RWPE1 (cell line): ENCODE measurements around the gene MS4A1.
A peak's percentile ranks its signal among the peaks of the same experiment; 100 is the strongest.

ENCODE experiments used
- CTCF ChIA-PET: fragments of 350-600 bp; sonication (Branson Sonifier 250); formaldehyde crosslinking; extraction: SDS; loops from one replicate; lab custom pipeline; 2021; lab: Yijun Ruan, JAX
- POLR2A ChIA-PET: fragments of 400-600 bp; formaldehyde crosslinking; extraction: SDS; loops from one replicate; lab custom pipeline; 2020; ENCODE audit warnings: antibody characterized with exemption; ENCODE audit not compliant: low non-redundant PET; lab: Yijun Ruan, JAX
- DNase-seq: peaks from one replicate; pipeline ENCODE4 v3.0.0; 2012; ENCODE audit warnings: low spot score
- H3K27ac ChIP-seq: fragments of 450-650 bp; 2 replicates; pipeline ENCODE4 v1.5.1; 2017
- CTCF ChIP-seq: fragments of 450-650 bp; conservative IDR thresholded peaks from 2 replicates; pipeline ENCODE4 v1.5.1; 2017; ENCODE audit warnings: low read depth, mild to moderate bottlenecking

MS4A1 gene

GRCh38 chr11:60468829-60469228 lies 13.2 kb downstream of the MS4A1 start:
- no peak for TF ChIP-seq CTCF
- no peak overlapping the region for H3K27ac ChIP-seq
- DNase-seq: no peak
- ChIA-PET POLR2A (no interaction called here), CTCF (no interaction called here)

- ChIA-PET CTCF (no interaction called here), POLR2A (no interaction called here)
- no peak overlapping the region for H3K27ac ChIP-seq
- no peak for TF ChIP-seq CTCF
- DNase-seq: no peak
Measured at GRCh38 chr11:60469723-60470122, 14.1 kb downstream of the MS4A1 start.

- ChIA-PET CTCF (no interaction called here), POLR2A (no interaction called here)
- no peak for DNase-seq
- H3K27ac ChIP-seq: no peak overlapping the region
- TF ChIP-seq CTCF: no peak
Measured at GRCh38 chr11:60477035-60477445, 21.4 kb downstream of the MS4A1 start.

- DNase-seq: no peak
- ChIA-PET POLR2A (no interaction called here), CTCF (no interaction called here)
- no peak overlapping the region for H3K27ac ChIP-seq
- TF ChIP-seq CTCF: no peak
Measured at GRCh38 chr11:60482361-60482760, 26.7 kb downstream of the MS4A1 start.

GRCh38 chr11:60485987-60486386 lies 30.3 kb downstream of the MS4A1 start:
- no peak overlapping the region for H3K27ac ChIP-seq
- TF ChIP-seq CTCF: no peak
- CTCF ChIA-PET: no interaction called here

GRCh38 chr11:60492488-60493009 lies 36.9 kb downstream of the MS4A1 start, which contains the start of gene MS4A12:
Gene MS4A12 (plus strand): TSS chr11:60492778. CDS start chr11:60497319, 4,541 bp downstream.
- no peak within 1 kb of the TSS for H3K27ac ChIP-seq
- no peak for DNase-seq
- POLR2A ChIA-PET: no interaction called here
- CTCF ChIA-PET: interaction anchor here (0.7 kb wide), 1 partner anchor 49 kb away, joined by 3 read pairs; no protein-coding TSS in a partner anchor
- TF ChIP-seq CTCF: no peak

More at GRCh38 chr11:60485987-60486386, 30.3 kb downstream of the MS4A1 start:
- POLR2A ChIA-PET: no interaction called here
- DNase-seq: peak; percentile 13
